Hepatic stellate cell (primary cell): ENCODE data around the gene NOSTRIN.
"Not testable (repeated sequence)": the region's sequence is repeated elsewhere in the genome, so short reads cannot be mapped to it uniquely, and the experiment has no call there.

ENCODE experiments used
- DNase-seq: peaks from one replicate; pipeline ENCODE4 v3.0.0; 2011; ENCODE audit warnings: low spot score

Gene NOSTRIN

DNA sequence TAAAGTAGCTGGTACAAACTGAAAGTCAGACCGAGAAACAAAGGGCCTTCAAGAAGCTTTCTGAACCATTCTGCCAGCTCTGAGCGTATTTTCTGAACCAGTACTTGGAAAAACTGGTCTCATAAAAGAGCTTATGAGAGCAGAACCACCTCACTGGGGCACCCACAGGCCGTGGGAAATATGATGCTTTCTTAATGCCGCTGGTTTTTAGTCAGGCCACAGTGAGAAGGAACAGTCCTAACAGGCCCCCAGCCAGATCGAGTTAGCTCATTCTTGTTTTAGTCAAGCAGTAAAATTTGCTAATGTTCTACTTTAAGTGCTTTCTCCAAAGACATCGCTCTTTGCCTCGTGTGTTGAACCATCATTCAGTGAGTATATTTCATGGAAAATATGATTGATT is 12.7 kb upstream of the NOSTRIN start:
- no peak for DNase-seq

GRCh38 chr2:168790226-168790902 is 12.1 kb upstream of the NOSTRIN start:
- no peak for DNase-seq

GRCh38 chr2:168791140-168791539 is 11.3 kb upstream of the NOSTRIN start:
- not testable (repeated sequence) for DNase-seq

DNA sequence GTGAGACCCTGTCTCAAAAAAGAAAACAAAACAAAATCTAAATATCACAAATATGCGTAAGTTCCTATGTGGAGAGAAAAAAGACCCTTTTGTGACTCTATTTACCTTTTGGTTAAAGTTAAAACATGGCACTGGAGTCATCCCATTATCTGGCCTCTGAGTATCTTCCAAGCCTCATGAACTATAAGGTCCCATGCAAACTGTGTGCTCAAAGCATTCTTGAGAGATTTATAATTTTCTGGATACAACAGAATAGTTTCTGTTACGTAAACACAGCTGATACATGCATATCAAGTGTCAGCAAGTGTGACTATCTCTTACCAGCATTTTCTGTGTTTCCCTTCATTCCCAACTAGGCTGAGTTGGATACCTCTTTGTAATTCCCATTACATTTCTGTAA is 8.8 kb upstream of the NOSTRIN start:
- no peak for DNase-seq

DNA sequence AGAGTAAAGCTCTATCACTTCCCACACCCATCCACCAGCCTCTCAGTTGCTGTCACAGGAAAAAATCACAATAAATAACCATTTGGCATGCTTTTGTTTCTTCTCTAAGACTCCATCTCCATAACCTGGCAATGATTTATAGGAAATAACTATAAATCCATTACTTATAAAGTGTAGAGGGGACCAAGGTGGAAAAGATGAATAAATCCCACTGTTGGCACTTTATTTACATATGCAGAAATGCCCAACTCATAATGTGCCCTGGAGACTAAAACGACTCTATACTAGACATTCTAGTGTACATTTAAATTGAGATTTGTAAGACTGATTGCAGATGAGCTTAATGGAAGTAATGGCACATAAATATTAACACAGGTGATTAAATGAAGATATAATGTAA is 7.5 kb upstream of the NOSTRIN start:
- DNase-seq, result no peak

GRCh38 chr2:168796090-168796577 is 6.3 kb upstream of the NOSTRIN start:
- no peak for DNase-seq

- no peak for DNase-seq
Observed at GRCh38 chr2:168796583-168797285, 5.7 kb upstream of the NOSTRIN start.

DNA sequence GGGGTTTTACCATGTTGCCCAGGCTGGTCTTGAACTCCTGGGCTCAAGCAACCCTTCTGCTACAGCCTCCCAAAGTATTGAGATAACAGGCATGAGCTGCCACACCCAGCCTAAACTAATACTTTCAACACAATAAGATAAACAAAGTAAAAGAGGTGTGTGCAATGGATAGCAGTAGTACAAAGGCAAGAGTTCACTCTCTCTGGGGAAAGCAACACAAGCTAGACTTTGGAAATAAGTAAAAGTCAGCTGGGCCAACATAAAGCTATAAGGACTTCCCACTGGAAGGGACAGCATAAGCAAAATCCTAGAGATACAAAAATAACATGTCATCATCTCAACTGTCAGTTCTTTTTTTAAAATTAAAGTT is 5.2 kb upstream of the NOSTRIN start:
- DNase-seq, result no peak

GRCh38 chr2:168798076-168798887 is 4.2 kb upstream of the NOSTRIN start:
- no peak for DNase-seq

DNA sequence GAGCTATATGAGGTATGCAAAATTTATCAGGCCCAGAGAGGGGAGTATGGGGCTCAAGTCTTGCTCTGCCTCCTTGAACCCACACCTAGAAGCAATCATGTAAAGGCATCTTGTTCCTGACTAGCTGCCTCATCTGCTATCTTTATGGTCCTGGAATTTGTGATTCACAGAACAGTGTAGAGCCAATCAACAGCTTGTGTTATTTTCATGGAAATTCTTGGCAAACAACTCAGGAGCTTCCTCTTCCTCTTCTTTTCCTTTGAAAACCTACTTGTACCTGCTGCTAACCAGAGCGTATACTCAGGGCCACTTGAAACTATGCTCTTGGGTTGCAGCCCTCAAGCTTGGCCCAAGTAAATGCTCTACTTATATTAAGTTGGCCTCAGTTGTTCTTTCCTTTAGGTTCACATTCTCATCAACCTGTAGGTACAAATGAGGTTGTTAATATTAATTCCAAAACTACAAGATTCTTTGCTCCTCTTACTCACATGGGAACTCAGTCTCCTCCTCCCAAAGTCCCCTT is 3.5 kb upstream of the NOSTRIN start:
- no peak for DNase-seq

- no peak for DNase-seq
Observed at GRCh38 chr2:168801471-168801870, 966 bp upstream of the NOSTRIN start.

DNA sequence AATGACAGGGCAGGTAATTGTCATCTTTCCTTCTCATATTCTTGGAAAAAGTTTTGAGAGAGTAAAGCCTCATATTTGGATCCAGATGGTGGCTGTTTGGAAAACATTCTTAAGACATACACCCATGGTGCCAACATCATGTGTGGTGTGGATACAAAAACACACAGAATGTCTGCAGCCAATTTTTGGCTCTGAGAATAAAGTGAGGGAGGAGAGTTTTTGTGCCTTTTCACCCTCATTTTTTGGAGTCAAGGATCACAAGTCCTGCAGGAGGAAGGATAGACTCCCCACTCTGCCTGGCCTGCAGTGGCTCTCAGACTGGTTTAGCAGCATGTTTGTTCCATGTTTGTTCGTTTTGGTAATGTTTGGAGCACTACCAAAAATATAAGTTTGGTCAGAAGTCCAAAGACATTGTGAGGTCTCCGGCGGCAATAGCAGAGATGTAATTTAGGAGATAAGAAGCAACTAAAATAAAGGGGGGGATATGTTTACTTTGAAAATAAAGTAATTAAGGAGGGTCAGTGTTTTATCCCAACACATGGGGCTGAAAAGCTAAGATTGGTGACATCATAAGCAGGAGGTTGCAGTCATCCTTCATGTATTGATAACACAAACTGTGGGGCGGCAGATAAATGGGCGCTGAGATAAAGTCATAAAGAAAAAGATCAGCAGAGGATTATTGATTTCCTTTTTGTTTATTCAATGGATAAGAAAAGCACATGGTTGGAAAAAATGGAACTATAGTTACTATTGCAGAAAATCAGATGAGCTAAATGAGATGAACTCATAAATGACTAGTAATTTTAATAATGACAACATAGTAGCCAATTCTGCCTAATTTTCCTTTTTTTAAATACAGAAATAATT is 655 bp downstream of the NOSTRIN start:
- DNase-seq, result no peak

- no peak for DNase-seq
Observed at GRCh38 chr2:168804214-168804613, 1.8 kb downstream of the NOSTRIN start.

GRCh38 chr2:168805615-168806014 is 3.2 kb downstream of the NOSTRIN start:
- DNase-seq, result no peak

DNA sequence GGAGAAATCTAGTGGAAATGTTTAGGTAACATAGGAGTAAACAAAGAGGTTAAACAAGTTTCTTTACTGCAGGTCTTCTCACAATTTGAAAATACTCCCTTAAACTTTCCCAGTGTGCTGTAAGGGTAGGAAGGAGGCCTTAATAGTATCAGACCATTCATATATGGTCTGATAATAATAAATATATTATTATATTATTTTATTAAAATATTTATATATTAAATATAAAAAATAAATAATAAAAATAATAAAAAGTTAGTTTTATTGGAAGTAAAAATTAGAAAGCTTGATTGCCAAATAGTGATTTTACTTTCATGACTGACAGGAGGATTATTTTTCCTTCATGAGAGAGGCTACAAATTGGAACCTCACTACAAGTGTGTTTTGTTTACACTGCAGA is 7.1 kb downstream of the NOSTRIN start:
- DNase-seq, result no peak

- no peak for DNase-seq
Observed at GRCh38 chr2:168810235-168810634, 7.8 kb downstream of the NOSTRIN start.

- no peak for DNase-seq
Observed at GRCh38 chr2:168811696-168812095, 9.3 kb downstream of the NOSTRIN start.

- DNase-seq, result no peak
Observed at GRCh38 chr2:168814046-168814445, 11.6 kb downstream of the NOSTRIN start.

DNA sequence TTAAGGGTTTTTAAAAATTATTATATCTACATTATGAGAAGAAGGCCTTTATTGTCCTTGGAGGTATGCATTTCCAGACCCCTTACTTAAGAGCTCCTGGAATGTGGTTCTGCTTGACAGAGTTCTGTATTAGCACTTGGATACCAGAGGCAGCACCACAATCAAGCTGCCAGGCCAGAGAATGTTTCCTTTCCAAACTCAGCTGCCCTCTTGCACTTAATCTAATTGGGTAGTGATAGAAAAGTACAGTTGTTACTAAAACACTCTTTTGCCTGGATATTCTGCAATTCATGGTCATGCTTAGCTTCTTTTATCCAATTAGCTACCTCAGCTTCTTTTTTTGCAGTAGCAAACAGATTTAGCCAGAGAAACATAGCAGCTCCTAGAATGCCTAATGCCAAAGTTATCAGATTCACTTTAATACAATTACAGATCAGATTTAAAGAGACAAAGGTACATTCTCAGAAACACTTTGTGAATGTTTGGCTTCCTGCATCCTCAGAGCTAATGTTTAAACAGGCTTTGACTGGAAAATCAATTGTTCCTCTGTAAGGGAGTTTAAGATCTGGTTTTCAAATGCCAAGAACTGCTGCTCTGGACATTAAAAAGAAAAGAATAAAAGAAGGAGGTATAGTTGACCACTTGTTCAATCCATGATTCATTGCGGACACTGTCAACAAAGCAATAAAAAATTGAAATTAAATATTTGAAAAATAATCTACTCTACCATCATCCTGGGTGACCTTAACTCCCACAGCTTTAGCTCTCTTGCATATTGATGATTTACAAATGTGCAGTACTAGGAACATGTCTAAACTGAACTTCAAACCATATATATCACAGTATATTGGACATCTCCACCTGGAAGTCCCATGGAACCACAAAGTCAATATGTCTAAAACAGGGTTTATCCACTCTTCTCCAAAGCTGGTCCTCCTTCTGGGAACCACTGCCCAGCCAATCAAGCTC is 12.8 kb downstream of the NOSTRIN start:
- DNase-seq, result no peak

DNA sequence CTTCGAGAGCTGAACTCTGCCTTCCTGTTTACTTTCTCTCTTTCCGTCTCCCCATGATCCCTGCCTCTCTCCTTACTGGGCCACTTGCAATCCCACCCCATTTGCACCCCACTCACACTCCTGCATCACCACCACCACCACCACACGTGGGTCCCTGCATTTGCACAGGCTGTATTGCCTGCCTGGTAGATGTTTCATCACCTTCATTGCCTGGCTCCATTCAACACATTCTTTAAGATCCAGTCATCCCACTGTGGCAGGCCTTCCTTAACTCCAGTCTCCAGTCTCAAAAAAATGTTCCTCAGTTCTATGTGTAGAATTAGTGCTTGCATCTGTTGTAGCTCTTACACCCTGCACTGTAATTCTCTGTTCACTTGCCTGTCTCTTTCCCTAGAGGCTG is 13.9 kb downstream of the NOSTRIN start:
- peak; percentile 68 for DNase-seq
